Right atrium auricular region (tissue), 2 donors: ENCODE measurements around the gene PCDHGC3. TPM values are rescaled to one million over a fixed set of nuclear protein-coding genes. Genes with fewer than 3 reads are reported as not detected.

ENCODE experiments used
- DNase-seq: peaks from one replicate; pipeline ENCODE4 v3.0.0-alpha.2; 2019; ENCODE audit warnings: low spot score
- H3K27ac ChIP-seq, 2 donors: fragments of 200-600 bp; sonication (generic); 1 replicate in 1 of 2; 2 replicates in 1 of 2; pipeline ENCODE4 v1.5.1; 2016 to 2019
- H3K27me3 ChIP-seq, 2 donors: fragments of 200-600 bp; sonication (generic); one replicate each; pipeline versions ENCODE4 v1.5.1 to v1.6.0; 2017 to 2019
- H3K36me3 ChIP-seq: fragments of 200-600 bp; sonication (generic); one replicate; pipeline ENCODE4 v1.5.1; 2016
- H3K4me1 ChIP-seq, 2 donors: fragments of 200-600 bp; sonication (generic); one replicate each; pipeline versions ENCODE4 v1.5.1 to v1.6.0; 2017 to 2019
- H3K4me3 ChIP-seq, 2 donors: fragments of 200-600 bp; sonication (generic); 1 replicate in 1 of 2; 2 replicates in 1 of 2; pipeline ENCODE4 v1.5.1; 2017 to 2019; ENCODE audit warnings: mild to moderate bottlenecking in 1 of 2, moderate library complexity in 1 of 2
- H3K9me3 ChIP-seq, 2 donors: fragments of 200-600 bp; sonication (generic); one replicate each; pipeline ENCODE4 v1.5.1; 2019
- CTCF ChIP-seq, 2 donors: fragments of 200-600 bp; sonication (generic); IDR thresholded peaks; one replicate each; pipeline ENCODE4 v1.5.1; 2019; ENCODE audit warnings: antibody characterized with exemption in 2 of 2
- total RNA-seq, 2 donors: library from RNA; depleted of rRNA; stranded (reverse); fragments of >200 nt; gene quantifications; one replicate each; pipeline ENCODE4 v1.1.0, GENCODE V29; 2016

The PCDHGC3 gene
- total RNA-seq, 2 donors from 2014 or later = 24.1 to 38.3 TPM

DNA sequence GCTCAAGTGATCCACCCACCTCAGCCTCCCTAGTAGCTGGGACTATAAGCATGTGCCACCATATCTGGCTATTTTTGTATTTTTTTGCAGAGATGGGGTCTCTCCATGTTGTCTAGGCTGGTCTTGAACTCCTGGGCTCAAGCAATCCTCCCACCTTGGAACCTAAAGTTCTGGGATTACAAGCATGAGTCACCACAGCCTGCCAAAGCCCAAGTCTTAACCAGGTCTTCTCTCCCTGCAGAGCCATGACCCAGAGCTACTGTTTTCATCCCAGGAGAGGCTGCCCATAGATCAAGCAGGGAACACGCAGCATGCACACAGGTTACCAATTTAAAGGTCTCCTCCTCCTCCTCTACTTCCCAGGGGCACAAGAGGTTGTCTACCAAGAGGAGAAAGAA is 42.9 kb downstream of the PCDHGC3 start:
- no peak for DNase-seq
- no peak for TF ChIP-seq CTCF (IDR thresholded peaks at IDR 0.05)
- Histone ChIP-seq H3K9me3 (no peaks in the 10 kb centered on the region), H3K36me3 (peaks cover 32% of the 10 kb centered on the region), H3K4me3 (no peak overlapping the region), H3K4me1 (peaks cover 0 to 66% of the 10 kb centered on the region in 2 donors), H3K27ac (no peak overlapping the region), H3K27me3 (no peaks in the 10 kb centered on the region)

DNA sequence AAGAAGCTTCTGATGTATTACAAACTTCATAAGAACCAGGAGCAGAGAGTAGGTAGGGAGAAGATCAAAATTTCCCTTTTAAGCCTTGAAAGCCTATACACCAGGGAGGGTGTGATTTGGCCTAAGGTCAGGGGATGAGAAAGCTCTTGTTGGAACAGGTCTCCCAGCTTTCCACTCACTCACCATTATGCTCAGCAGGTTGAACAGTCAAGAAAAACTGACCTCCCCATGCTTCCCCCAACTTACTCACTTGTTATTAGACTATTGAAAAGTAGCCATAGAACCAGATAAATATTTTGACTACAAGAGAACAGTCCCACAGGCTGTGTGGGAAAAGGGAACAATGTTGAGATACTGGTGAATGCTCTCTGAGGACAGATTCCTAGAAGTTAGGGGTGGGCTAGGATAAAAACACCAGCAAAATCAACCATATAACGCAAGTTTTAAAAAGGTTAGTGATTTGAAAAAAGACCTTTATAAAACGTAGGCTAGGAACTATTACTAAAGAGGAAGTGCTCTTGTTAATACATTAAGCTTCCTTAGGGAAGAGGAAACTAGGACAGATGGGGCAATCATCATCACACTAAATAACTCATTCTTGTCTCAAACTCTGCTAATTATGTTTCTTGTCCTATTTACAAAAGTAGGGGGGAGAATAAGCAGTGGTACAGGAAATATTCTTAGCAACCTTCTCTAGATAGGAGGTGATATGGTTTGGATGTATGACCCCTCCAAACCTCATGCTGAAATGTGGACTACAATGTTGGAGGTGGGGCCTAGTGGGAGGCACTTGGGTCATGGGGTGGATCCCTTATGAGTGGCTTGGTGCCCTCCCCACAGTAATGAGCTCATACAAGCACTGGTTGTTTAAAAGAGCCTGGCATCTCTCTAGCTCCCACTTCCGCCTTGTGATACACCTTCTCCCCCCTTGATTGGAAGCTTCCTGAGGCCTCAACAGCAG is 44.1 kb downstream of the PCDHGC3 start:
- peak overlapping the region; percentile 74 to 82 for H3K27ac ChIP-seq
- peaks cover 0 to 62% of the 10 kb centered on the region in 2 donors for H3K4me1 ChIP-seq
- no peaks in the 10 kb centered on the region for H3K9me3 ChIP-seq
- no peak for DNase-seq
- peaks cover 37% of the 10 kb centered on the region for H3K36me3 ChIP-seq
- TF ChIP-seq CTCF (IDR thresholded peaks at IDR 0.05) = no peak
- no peaks in the 10 kb centered on the region for H3K27me3 ChIP-seq
- H3K4me3 ChIP-seq = no peak overlapping the region

GRCh38 chr5:141521244-141521781 is 45.5 kb downstream of the PCDHGC3 start:
- no peak overlapping the region for H3K4me3 ChIP-seq
- no peak for TF ChIP-seq CTCF (IDR thresholded peaks at IDR 0.05)
- H3K36me3 ChIP-seq = peaks cover 45% of the 10 kb centered on the region
- peaks cover 0 to 54% of the 10 kb centered on the region in 2 donors for H3K4me1 ChIP-seq
- H3K27me3 ChIP-seq = no peaks in the 10 kb centered on the region
- H3K27ac ChIP-seq = peak overlapping the region; percentile 74 to 82
- no peak for DNase-seq
- H3K9me3 ChIP-seq = no peaks in the 10 kb centered on the region

GRCh38 chr5:141522301-141522700 is 46.5 kb downstream of the PCDHGC3 start:
- DNase-seq = no peak
- H3K27me3 ChIP-seq = no peaks in the 10 kb centered on the region
- H3K27ac ChIP-seq = peak overlapping the region; percentile 74 to 82
- no peak overlapping the region for H3K4me3 ChIP-seq
- H3K36me3 ChIP-seq = peaks cover 45% of the 10 kb centered on the region
- H3K9me3 ChIP-seq = no peaks in the 10 kb centered on the region
- peaks cover 0 to 49% of the 10 kb centered on the region in 2 donors for H3K4me1 ChIP-seq
- no peak for TF ChIP-seq CTCF (IDR thresholded peaks at IDR 0.05)

GRCh38 chr5:141523991-141524390 is 48.2 kb downstream of the PCDHGC3 start:
- Histone ChIP-seq H3K36me3 (peaks cover 57% of the 10 kb centered on the region), H3K4me1 (peaks cover 0 to 59% of the 10 kb centered on the region in 2 donors), H3K4me3 (no peak overlapping the region), H3K27me3 (no peaks in the 10 kb centered on the region), H3K27ac (peak overlapping the region in 1 of 2 donors; percentile 38), H3K9me3 (no peaks in the 10 kb centered on the region)
- no peak for DNase-seq
- TF ChIP-seq CTCF (IDR thresholded peaks at IDR 0.05) = no peak
